HepG2 (cell line): ENCODE measurements around the gene ADPRHL1.

Source experiments
- SMC3 ChIP-seq: IDR thresholded peaks from 2 replicates; pipeline ENCODE4 v1.6.1; 2011; ENCODE audit warnings: low read length, improper control_type of control experiment
- ZNF274 ChIP-seq: sonication (generic); formaldehyde crosslinking; IDR thresholded peaks from 2 replicates; pipeline ENCODE4 v1.5.1; 2020; ENCODE audit warnings: mild to moderate bottlenecking, missing genetic modification reagents
- TF ChIP-seq, protein P1 (sequence below): sonication (generic); formaldehyde crosslinking; IDR thresholded peaks from 2 replicates; pipeline ENCODE4 v1.9.0; 2022; ENCODE audit warnings: missing genetic modification reagents, mild to moderate bottlenecking, borderline replicate concordance

DNA sequence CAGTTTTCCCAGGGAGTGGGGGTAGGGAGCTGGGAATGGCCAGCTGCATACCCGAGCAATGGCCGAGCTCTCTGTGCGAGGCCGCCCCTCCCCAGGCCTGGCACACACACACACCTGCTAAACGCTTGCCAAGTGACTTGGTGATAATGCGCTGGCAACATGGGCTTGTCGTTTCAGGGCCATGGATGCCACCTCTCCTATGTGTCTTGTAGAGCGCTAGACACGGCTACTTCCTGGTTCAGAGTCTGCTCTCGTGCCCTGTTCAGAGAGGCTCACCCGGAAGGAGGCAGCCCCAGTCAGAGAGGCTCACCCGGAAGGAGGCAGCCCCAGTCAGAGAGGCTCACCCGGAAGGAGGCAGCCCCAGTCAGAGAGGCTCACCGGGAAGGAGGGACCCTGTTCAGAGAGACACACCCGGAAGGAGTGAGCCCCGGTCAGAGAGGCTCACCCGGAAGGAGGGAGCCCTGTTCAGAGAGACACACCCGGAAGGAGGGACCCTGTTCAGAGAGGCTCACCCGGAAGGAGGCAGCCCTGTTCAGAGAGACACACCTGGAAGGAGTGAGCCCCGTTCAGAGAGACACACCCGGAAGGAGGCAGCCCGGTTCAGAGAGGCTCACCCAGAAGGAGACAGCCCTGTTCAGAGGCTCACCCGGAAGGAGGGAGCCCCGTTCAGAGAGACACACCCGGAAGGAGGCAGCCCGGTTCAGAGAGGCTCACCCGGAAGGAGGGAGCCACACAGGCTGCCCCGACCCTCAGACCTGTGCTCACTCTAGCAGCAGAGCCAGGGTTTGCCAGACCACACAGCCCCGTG is 4.2 kb downstream of the ADPRHL1 start:
- TF ChIP-seq, protein P1, sequence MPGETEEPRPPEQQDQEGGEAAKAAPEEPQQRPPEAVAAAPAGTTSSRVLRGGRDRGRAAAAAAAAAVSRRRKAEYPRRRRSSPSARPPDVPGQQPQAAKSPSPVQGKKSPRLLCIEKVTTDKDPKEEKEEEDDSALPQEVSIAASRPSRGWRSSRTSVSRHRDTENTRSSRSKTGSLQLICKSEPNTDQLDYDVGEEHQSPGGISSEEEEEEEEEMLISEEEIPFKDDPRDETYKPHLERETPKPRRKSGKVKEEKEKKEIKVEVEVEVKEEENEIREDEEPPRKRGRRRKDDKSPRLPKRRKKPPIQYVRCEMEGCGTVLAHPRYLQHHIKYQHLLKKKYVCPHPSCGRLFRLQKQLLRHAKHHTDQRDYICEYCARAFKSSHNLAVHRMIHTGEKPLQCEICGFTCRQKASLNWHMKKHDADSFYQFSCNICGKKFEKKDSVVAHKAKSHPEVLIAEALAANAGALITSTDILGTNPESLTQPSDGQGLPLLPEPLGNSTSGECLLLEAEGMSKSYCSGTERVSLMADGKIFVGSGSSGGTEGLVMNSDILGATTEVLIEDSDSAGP (CRISPR knock-in tag): peak; percentile 85
- no peak for TF ChIP-seq SMC3
- TF ChIP-seq ZNF274: no peak
